GM19395 (cell line): ENCODE results near the gene LIPJ.

Source experiments
- ATAC-seq: cut with Tn5 transposase; IDR thresholded peaks from one replicate; pipeline ENCODE4 v1.9.1; 2021; ENCODE audit warnings: mild to moderate bottlenecking, moderate library complexity; ENCODE audit not compliant: unreplicated experiment

LIPJ gene

DNA sequence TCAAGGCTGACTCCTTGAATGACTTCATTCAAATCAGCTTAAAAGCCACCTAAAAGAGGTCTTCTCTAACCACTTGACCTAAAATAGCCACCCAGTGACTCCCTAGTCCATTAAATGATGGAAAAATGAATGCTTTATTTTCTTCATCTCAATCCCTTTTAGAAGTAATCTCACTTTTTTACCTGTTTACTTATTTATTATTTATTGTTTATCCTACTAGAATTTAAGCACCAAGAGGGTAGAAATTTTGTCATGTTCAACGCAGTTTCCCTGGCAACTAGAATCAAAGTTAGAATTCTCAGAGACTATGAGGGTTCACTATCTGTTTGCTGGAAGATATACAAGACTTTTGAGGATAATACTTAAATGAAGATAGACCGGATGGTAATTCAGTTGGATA is at the start of gene LIPJ:
LIPJ (plus strand) TSS at position 301 of the 400 bp plus-strand sequence. CDS start 3,926 bp downstream, outside the sequence.
- no peak for ATAC-seq

GRCh38 chr10:88537322-88537721 is 49.2 kb upstream of the LIPJ start:
- ATAC-seq: no peak

- no peak for ATAC-seq
These were observed 48.5 kb upstream of the LIPJ start for GRCh38 chr10:88538048-88538447.

DNA sequence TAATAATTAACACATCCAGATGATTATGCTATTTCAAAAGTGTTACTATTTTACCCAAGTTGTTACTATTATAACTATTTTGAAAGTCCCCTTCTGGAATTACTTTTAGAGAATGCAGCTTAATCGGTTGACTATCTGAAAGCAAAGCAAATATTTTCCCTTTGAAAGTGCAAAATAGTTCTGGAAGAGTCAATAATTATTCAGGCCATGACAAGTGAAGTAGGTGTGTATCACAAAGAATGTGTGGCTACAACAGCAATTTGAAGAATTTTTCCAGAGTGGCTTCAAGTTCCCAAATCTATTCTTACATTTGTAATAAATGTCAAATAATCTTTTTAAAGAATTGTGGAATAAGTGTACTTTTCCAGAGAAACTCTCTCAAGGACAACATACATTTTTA is 46.2 kb upstream of the LIPJ start:
- no peak for ATAC-seq

- no peak for ATAC-seq
These were observed 45.4 kb upstream of the LIPJ start for GRCh38 chr10:88541116-88541626.

- no peak for ATAC-seq
These were observed 44.0 kb upstream of the LIPJ start for GRCh38 chr10:88542522-88542921.

DNA sequence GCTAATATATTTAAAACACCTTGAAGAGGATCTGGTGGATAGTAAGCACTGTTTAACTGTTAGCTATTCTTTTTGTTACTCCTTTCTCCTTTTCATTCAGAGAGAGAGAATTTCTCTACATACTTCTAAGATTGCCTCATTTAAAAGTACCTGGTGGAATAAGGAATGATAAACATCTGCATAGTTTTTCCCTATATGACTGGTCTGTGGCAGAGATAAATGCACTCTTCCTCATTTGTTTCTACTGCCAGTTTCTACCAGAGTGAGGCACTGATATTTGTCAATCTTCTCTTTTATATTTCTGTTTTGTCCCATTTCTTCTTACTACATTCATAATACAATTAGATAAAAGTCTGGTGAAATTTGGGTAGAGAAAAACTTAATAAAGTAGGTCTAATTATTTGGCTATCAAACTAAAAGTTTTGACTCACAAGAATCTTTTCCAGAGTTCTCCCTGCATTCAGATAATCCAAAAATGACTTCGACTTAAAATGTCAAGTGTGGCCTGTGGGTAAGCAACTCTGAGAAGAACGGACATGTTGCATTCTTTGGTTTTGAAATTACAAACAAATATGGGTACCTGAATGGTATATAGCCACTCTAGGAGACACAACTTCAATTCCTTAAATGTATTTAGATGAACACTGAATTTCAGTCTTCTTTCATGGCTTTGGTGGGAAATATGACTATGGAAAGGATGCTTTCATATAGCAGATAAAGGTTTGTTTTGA is 42.3 kb upstream of the LIPJ start:
- no peak for ATAC-seq

DNA sequence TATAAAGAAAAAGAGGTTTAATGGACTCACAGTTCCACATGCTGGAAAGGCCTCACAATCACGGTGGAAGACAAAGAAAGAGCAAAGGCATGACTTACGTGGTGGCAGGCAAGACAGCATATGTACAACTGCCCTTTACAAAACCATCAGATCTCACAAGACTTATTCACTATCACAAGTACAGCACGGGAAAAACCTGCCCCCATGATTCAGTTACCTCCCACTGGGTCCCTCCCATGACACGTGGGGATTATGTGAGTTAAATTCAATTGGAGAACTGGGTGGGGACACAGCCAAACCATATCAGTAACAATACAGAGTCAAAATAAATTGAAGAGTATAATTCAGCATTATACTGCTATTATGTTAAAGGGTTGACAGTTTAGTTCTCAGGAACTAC is 41.2 kb upstream of the LIPJ start:
- ATAC-seq: no peak

- ATAC-seq: no peak
These were observed 40.1 kb upstream of the LIPJ start for GRCh38 chr10:88546497-88546896.

- no peak for ATAC-seq
These were observed 35.3 kb upstream of the LIPJ start for GRCh38 chr10:88551246-88551645.

DNA sequence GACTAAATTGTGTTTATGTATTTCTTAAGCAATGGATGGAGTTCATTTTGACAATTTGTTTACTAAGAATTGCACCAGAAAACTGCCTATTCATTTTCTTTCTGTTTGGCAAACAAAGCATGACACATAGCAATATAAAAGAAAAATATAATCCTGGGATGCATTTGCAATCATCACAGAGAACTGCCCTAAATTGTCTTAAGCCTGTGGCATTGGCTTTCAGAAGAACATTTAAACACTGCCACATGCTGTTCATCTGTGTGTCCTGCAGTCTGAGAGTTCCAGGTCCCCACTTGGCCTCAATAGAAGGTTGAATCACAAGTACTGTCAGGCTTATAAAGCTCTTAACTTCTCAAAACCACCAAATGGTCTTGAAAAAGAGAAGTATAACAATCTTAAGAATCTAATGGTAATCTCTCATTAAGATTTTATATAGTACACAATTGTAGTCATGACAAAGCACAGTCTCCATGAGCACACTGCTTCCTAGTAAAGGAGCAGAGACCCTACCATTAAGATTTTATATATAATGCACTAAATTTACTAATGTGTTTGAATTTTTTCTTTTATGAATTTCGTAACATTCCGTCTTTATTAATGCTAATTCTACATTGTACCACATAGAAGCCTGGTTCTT is 33.3 kb upstream of the LIPJ start:
- peak; percentile 80 for ATAC-seq

DNA sequence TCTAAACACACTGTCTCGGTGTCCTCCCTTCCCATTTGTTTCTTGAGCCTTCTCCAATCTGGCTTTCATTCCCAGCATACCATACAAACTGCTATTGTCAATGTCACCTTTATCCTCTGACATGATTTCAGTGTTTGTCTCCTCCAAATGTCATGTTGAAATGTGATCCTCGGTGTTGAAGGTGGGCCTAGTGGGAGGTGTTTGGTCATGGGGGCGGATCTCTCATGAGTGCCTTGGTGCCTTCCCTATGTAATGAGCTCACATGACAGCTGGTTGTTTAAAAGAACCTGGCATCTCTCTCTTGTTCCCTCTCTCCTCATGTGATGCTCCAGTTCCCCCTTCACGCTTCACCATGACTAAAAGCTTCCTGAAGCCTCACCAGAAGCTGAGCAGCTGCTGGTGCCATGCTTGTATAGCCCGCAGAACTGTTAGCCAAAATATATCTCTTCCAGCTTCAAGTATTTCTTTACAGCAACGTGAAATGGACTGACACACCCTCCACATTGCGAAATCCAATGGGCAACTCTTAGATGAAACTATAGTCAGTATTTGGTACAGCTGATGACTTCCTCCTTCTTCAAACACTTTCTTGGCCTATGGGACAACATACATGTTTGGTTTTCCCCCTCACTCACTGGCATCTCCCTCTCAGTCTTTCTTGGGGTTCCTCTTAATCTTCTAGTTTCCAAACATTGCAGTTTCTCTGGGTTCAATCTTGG is 31.2 kb upstream of the LIPJ start:
- ATAC-seq: no peak

- ATAC-seq: no peak
These were observed 29.3 kb upstream of the LIPJ start for GRCh38 chr10:88557256-88557655.

GRCh38 chr10:88557658-88558057 is 28.9 kb upstream of the LIPJ start:
- no peak for ATAC-seq

- no peak for ATAC-seq
These were observed 24.4 kb upstream of the LIPJ start for GRCh38 chr10:88562152-88562551.

GRCh38 chr10:88565072-88565471 is 21.5 kb upstream of the LIPJ start:
- no peak for ATAC-seq

GRCh38 chr10:88582411-88582805 is 4.2 kb upstream of the LIPJ start:
- no peak for ATAC-seq

GRCh38 chr10:88582806-88583583 is 3.6 kb upstream of the LIPJ start, which contains the start of gene RNLS:
TSS of gene RNLS (minus strand) at chr10:88583318.
- ATAC-seq: peak; percentile 84

GRCh38 chr10:88583584-88583957 is 3.0 kb upstream of the LIPJ start:
- no peak for ATAC-seq

DNA sequence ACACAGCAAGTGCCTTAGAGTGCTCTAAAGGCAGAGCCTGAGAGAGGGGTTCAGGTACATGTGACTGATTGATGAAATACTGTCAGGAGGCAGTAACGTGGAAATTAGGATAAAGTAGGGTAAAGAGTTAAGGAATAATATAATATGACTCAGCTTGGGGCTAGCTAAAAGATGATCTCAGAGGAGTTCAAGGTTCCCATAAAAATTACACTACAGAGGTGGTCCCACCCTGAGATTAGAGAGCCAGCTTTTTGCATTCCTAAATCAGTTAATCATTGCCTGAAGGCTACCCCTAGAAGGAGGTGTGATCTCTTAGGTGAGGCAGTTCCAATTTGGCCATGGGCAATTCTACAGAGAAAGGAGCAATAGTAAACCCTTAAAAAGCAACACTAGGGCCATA is 5.8 kb downstream of the LIPJ start:
- no peak for ATAC-seq

GRCh38 chr10:88592906-88593305 is 6.3 kb downstream of the LIPJ start:
- no peak for ATAC-seq
